ENCODE measurements around the gene MERTK.

Gene MERTK

DNA sequence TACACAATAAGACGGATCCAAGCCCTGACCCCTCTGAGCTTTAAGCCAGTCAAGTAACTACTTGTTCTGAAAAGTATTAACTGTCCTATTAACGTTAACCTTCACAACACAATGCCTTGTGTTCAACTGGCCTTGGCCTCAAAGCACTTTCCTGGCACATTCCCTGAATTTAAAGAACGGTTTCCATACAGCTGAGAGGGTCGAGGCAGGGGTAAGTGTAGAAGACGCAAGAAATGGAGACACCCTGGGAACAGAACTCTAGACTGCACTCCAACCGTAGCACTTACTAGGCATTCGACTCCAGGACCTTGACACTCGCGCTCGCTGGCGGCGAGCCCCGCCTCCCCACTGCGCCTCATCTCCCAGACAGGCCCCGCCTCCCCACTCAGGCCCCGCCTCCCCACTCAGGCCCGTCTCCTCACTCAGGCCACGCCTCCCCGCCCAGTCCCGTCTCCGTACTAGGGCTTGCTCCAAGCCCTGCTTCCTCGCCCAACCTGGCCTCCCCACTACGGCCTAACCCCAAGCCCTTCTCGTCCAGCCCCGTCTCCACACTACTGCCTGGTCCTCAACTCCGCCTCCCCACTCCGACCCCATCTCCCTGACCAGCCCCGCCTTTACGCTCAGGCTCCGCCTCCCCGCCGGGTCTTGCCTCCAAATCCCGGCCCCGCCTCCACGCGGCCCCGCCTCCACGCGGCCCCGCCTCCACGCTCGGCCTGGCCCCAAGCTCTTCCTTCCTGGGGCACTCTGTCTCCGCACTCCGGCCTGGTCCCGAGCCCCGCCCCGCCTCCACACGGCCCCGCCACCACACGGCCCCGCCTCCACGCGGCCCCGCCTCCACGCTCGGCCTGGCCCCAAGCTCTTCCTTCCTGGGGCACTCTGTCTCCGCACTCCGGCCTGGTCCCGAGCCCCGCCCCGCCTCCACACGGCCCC lies 155.8 kb downstream of the MERTK start:
- H3K36me3 ChIP-seq (ENCODE audit: insufficient read depth, low read length), result peaks cover under 1% of the 10 kb centered on the region
- no peaks in the 10 kb centered on the region for H3K9me3 ChIP-seq (replicated peaks; ENCODE audit: low read length)
- H3K4me2 ChIP-seq (ENCODE audit: low read length), result peak overlapping the region; percentile 90

DNA sequence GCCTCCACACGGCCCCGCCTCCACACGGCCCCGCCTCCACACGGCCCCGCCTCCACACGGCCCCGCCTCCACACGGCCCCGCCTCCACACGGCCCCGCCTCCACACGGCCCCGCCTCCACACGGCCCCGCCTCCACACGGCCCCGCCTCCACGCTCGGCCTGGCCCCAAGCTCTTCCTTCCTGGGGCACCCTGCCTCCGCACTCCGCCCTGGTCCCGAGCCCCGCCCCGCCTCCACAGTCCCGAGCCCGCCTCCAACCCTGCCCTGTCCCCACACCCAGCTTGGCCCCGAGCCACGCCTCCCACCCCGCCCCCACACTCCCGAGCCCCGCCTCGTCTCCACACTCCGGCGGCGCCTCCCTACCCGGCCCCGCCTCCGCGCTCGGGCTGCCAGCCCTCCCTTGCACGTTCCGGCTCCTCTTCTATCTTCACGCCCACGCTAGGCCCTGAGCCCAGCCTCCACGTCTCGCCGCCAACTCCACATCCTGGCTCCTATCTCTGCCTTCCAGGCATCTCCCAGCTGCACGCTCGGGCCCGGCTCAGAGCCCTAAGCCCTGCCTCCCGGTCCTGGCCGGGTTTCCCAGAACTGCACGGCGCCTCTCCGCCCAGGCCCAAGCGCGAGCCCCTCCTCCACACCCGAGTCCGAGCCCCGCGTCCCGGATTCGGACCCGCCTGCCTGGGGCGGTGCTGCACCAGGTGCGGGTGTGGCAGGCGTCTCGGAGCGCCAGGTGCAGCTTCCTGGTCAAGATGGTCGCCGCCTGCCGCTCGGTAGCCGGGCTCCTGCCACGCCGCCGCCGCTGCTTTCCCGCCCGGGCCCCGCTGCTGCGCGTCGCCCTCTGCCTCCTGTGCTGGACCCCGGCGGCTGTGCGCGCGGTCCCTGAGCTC lies 156.7 kb downstream of the MERTK start, which contains the start of gene TMEM87B:
Gene TMEM87B (plus strand): TSS at position 423 of the 883 bp plus-strand sequence. CDS start 323 bp downstream, at position 746.
- Histone ChIP-seq H3K9me3 (replicated peaks; ENCODE audit: low read length) (no peaks in the 10 kb centered on the region), H3K27me3 (ENCODE audit: control insufficient read depth, insufficient read depth, low read length) (no peaks in the 10 kb centered on the region), H3K4me1 (ENCODE audit: control insufficient read depth, insufficient read depth, low read length) (peaks cover 17% of the 10 kb centered on the region), H3K4me2 (ENCODE audit: low read length) (peak within 1 kb of the TSS; percentile 91), H3K9ac (ENCODE audit: low read depth, low read length) (peak within 1 kb of the TSS; percentile 93), H3K36me3 (ENCODE audit: insufficient read depth, low read length) (peaks cover 5% of the 10 kb centered on the region), H3K4me3 (ENCODE audit: low read length) (peak within 1 kb of the TSS; percentile 96)

More for the DNA sequence above, 155.8 kb downstream of the MERTK start:
- Histone ChIP-seq H3K4me3 (ENCODE audit: low read length) (peak overlapping the region; percentile 96), H3K27me3 (ENCODE audit: control insufficient read depth, insufficient read depth, low read length) (no peaks in the 10 kb centered on the region), H3K9ac (ENCODE audit: low read depth, low read length) (peak overlapping the region; percentile 69), H3K4me1 (ENCODE audit: control insufficient read depth, insufficient read depth, low read length) (peaks cover 17% of the 10 kb centered on the region)

DNA sequence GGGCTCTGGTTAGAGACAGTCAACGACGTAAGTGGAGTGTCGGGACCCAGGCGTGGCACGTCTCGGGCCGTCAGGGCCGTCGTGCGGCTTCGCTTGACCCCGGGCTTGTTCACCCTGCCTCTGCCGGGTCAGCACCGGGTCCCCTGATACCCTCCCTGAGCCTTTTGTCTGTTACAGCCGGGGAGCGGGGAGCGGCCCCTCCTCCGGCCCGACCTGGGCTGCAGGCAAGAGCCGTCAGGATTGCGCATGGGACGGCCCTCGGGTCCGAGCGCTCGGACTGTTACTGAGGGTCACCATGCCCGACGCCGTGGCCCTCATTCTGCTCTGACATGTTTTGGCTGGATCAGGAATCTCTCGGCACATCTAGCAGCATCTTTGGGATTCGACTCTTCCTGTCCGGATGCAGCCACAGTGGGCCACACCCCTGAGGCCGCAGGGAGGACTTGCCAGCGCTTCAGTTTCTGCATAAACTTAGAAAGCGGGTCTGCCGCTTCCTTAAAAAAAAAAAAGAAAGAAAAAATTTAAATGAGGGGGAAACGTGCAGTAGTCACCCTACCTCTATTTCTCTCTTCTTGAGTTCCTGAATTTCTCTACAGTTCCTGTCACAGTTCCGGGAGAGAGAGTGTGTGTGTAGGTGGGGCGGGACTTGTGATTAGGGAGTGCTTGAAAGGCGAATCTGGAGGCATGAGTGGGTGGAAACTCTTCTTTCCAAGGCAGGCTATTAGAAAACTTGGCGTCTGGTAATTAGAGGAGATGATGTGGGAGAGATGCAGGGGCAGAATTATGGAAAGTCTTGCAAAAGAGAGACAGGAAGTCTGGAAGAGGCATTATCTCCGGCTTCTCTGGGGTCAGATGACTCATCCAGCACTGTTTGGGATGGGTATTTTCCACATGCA lies 157.6 kb downstream of the MERTK start:
- Histone ChIP-seq H3K4me2 (ENCODE audit: low read length) (peak overlapping the region; percentile 91), H3K4me3 (ENCODE audit: low read length) (peak overlapping the region; percentile 89), H3K9me3 (replicated peaks; ENCODE audit: low read length) (no peaks in the 10 kb centered on the region), H3K9ac (ENCODE audit: low read depth, low read length) (peak overlapping the region; percentile 93), H3K36me3 (ENCODE audit: insufficient read depth, low read length) (peaks cover 5% of the 10 kb centered on the region), H3K4me1 (ENCODE audit: control insufficient read depth, insufficient read depth, low read length) (peaks cover 17% of the 10 kb centered on the region), H3K27me3 (ENCODE audit: control insufficient read depth, insufficient read depth, low read length) (no peaks in the 10 kb centered on the region)

DNA sequence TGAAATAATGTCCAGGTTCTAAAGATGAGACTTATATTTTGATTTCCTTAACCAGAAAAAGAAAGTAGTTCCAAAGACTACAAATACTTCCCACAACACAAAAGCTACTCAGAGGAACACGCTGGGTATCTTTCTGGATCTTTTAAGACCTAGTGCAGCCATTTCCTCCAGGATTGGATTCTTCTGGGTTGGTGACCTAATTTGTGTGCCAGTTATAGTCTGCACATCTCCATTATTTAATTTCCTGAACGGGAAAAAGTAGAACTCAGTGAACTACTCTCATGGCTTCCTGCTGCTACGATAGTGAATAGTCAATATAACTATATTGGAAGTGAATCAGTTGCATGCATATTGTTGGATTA lies 158.2 kb downstream of the MERTK start:
- Histone ChIP-seq H3K4me3 (ENCODE audit: low read length) (peak overlapping the region; percentile 89), H3K4me1 (ENCODE audit: control insufficient read depth, insufficient read depth, low read length) (peaks cover 17% of the 10 kb centered on the region), H3K9me3 (replicated peaks; ENCODE audit: low read length) (no peaks in the 10 kb centered on the region), H3K9ac (ENCODE audit: low read depth, low read length) (peak overlapping the region; percentile 93), H3K27me3 (ENCODE audit: control insufficient read depth, insufficient read depth, low read length) (no peaks in the 10 kb centered on the region), H3K36me3 (ENCODE audit: insufficient read depth, low read length) (peaks cover 12% of the 10 kb centered on the region), H3K4me2 (ENCODE audit: low read length) (peak overlapping the region; percentile 91)

DNA sequence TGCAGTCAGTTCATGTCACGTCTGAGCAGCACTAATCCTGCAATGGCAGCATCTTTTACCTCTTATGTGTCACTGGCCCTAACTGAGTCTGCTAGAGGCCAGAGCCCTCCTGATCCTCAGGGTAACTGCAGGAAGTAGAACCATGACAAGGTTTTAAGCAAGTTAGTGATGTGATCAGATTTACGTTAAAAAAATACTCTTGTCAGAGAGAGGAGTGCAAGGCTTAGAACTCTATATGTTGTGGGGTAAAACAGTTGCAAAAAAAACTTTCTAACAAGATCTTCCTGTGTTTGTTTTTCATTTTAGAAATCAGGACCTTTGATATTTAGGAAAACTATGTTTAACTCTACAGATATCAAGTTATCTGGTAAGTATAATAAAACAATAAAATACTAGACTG lies 161.3 kb downstream of the MERTK start:
- H3K4me3 ChIP-seq (ENCODE audit: low read length), result no peak overlapping the region
- no peak overlapping the region for H3K9ac ChIP-seq (ENCODE audit: low read depth, low read length)
- H3K4me2 ChIP-seq (ENCODE audit: low read length), result no peak overlapping the region
- H3K36me3 ChIP-seq (ENCODE audit: insufficient read depth, low read length), result peaks cover 41% of the 10 kb centered on the region
- no peaks in the 10 kb centered on the region for H3K27me3 ChIP-seq (ENCODE audit: control insufficient read depth, insufficient read depth, low read length)
- H3K9me3 ChIP-seq (replicated peaks; ENCODE audit: low read length), result no peaks in the 10 kb centered on the region
- H3K4me1 ChIP-seq (ENCODE audit: control insufficient read depth, insufficient read depth, low read length), result peaks cover 11% of the 10 kb centered on the region

DNA sequence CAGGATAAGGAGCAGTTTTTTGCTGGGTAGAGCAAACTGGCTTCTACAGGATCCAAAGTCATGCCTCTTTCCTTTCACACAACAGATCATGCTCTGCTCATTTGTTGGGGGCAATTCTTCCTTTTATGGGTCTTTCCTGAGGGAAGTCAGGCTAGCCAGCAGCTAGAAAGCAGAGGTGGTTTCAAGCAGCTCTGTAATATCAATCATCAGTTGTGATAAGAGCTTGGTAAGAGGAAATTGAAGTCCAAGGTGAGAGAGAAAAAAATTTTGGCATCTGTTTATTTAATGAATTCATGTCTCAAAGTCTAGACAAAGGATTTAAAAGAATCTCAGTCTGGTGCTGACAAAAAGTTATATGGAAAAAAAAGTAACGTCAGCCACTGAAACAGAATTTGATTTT lies 162.9 kb downstream of the MERTK start:
- H3K4me2 ChIP-seq (ENCODE audit: low read length), result no peak overlapping the region
- no peak overlapping the region for H3K9ac ChIP-seq (ENCODE audit: low read depth, low read length)
- H3K4me3 ChIP-seq (ENCODE audit: low read length), result no peak overlapping the region
- peaks cover 43% of the 10 kb centered on the region for H3K36me3 ChIP-seq (ENCODE audit: insufficient read depth, low read length)
- no peaks in the 10 kb centered on the region for H3K9me3 ChIP-seq (replicated peaks; ENCODE audit: low read length)
- H3K27me3 ChIP-seq (ENCODE audit: control insufficient read depth, insufficient read depth, low read length), result no peaks in the 10 kb centered on the region
- H3K4me1 ChIP-seq (ENCODE audit: control insufficient read depth, insufficient read depth, low read length), result peaks cover 25% of the 10 kb centered on the region

DNA sequence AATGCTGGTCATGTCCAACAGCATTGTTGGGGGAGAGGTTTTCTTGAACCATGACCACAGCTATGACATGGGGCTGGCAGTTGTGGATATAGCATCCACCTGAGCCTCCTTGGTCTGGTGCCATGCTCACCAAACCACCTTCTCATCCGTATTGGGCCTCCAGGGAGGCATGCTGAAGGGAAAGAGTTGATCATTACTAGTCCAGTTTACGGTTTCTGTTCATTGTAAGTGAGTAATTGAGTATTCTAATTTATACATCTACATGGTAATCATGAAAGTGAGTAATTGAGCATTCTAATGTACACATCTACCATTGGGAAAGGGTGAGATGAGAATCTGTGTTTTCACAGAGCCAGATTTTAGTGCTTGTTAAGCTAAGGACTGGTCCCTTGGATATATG lies 163.4 kb downstream of the MERTK start:
- Histone ChIP-seq H3K4me2 (ENCODE audit: low read length) (no peak overlapping the region), H3K36me3 (ENCODE audit: insufficient read depth, low read length) (peaks cover 48% of the 10 kb centered on the region), H3K4me3 (ENCODE audit: low read length) (no peak overlapping the region)

DNA sequence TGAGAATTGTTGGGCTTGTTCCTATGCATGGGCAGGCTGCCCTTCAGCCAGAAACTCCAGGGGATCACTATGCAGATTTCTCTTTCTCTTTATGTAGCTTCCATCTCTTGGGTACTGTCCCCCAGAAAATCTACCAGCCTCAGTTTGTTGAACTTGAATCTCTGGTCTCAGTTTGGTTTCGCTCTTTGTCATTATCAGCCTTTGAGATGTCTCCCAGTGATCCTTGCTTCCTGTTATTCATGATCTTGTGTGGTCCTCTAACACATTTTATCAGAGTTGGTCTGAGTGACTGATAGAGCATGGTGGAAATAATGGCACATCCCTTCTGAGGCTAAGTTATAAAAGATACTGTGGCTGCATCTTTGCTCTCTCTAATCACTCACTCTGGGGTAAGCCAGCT lies 164.5 kb downstream of the MERTK start:
- no peak overlapping the region for H3K9ac ChIP-seq (ENCODE audit: low read depth, low read length)
- H3K36me3 ChIP-seq (ENCODE audit: insufficient read depth, low read length), result peaks cover 50% of the 10 kb centered on the region

More for the DNA sequence above, 163.4 kb downstream of the MERTK start:
- Histone ChIP-seq H3K4me1 (ENCODE audit: control insufficient read depth, insufficient read depth, low read length) (peaks cover 22% of the 10 kb centered on the region), H3K27me3 (ENCODE audit: control insufficient read depth, insufficient read depth, low read length) (no peaks in the 10 kb centered on the region), H3K9ac (ENCODE audit: low read depth, low read length) (no peak overlapping the region), H3K9me3 (replicated peaks; ENCODE audit: low read length) (no peaks in the 10 kb centered on the region)

DNA sequence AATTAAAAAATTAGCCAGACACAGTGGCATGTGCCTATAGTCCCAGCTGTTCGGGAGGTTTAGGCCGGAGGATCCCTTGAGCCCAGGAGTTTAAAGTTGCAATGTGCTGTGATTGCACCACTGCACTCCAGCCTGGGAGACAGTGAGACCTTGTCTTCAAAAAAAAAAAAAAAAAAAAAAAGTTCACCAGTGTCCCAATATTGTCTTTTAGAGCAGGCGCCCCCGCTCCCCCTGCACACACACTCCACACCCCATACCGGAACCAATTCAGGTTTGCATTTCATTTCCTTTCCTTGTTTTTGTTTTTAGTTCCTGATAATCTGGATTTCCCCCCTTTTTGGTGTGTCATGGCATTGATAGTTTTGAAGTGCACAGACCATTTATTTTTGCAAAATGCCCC lies 167.1 kb downstream of the MERTK start:
- H3K9me3 ChIP-seq (replicated peaks; ENCODE audit: low read length), result no peaks in the 10 kb centered on the region
- no peaks in the 10 kb centered on the region for H3K27me3 ChIP-seq (ENCODE audit: control insufficient read depth, insufficient read depth, low read length)
- peaks cover 49% of the 10 kb centered on the region for H3K36me3 ChIP-seq (ENCODE audit: insufficient read depth, low read length)
- peaks cover 15% of the 10 kb centered on the region for H3K4me1 ChIP-seq (ENCODE audit: control insufficient read depth, insufficient read depth, low read length)
- H3K4me2 ChIP-seq (ENCODE audit: low read length), result peak overlapping the region; percentile 13
- no peak overlapping the region for H3K9ac ChIP-seq (ENCODE audit: low read depth, low read length)
- no peak overlapping the region for H3K4me3 ChIP-seq (ENCODE audit: low read length)

More for the DNA sequence above, 164.5 kb downstream of the MERTK start:
- no peaks in the 10 kb centered on the region for H3K27me3 ChIP-seq (ENCODE audit: control insufficient read depth, insufficient read depth, low read length)
- no peak overlapping the region for H3K4me3 ChIP-seq (ENCODE audit: low read length)
- H3K9me3 ChIP-seq (replicated peaks; ENCODE audit: low read length), result no peaks in the 10 kb centered on the region
- peaks cover 15% of the 10 kb centered on the region for H3K4me1 ChIP-seq (ENCODE audit: control insufficient read depth, insufficient read depth, low read length)
- no peak overlapping the region for H3K4me2 ChIP-seq (ENCODE audit: low read length)

DNA sequence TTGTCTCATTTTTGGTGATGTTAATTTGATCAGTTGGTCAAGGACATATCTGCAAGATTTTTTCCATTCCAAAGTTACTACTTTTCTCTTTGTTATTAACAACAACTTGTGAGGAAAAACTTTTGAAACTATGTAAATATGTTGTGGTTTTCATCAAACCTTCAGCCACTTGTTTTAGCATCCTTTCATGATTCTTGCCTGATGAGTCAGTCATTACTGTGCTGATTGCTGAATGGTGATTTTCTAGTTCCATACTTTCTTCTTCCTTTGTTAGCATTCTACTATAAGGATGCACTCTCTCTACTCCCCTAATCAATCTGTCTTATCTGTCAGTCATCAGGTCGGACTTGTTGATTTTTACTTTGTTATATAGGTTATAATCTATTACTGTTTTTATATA lies 167.6 kb downstream of the MERTK start:
- Histone ChIP-seq H3K4me2 (ENCODE audit: low read length) (peak overlapping the region; percentile 13), H3K4me3 (ENCODE audit: low read length) (no peak overlapping the region), H3K27me3 (ENCODE audit: control insufficient read depth, insufficient read depth, low read length) (no peaks in the 10 kb centered on the region), H3K9ac (ENCODE audit: low read depth, low read length) (no peak overlapping the region), H3K4me1 (ENCODE audit: control insufficient read depth, insufficient read depth, low read length) (peaks cover 15% of the 10 kb centered on the region), H3K9me3 (replicated peaks; ENCODE audit: low read length) (no peaks in the 10 kb centered on the region), H3K36me3 (ENCODE audit: insufficient read depth, low read length) (peaks cover 49% of the 10 kb centered on the region)
